GM10248 (cell line): Measurements from ENCODE around the gene ZBTB38.

Experiments
- CTCF ChIA-PET: fragments of 300-600 bp; sonication (Branson Sonifier 250); formaldehyde crosslinking; extraction: SDS; loops from one replicate; lab custom pipeline; 2021; ENCODE audit warnings: antibody characterized with exemption; lab: Yijun Ruan, JAX
- POLR2A ChIA-PET: fragments of 350-650 bp; sonication (Branson Sonifier 250); formaldehyde crosslinking; extraction: SDS; loops from one replicate; lab custom pipeline; 2020; ENCODE audit warnings: antibody characterized with exemption; lab: Yijun Ruan, JAX
- DNase-seq: peaks from one replicate; pipeline ENCODE4 v3.0.0; 2012; ENCODE audit errors: extremely low spot score
- TF ChIP-seq, protein P1 (sequence below): IDR thresholded peaks from 2 replicates; pipeline ENCODE4 v1.5.1; 2012; ENCODE audit warnings: mild to moderate bottlenecking, low read depth; ENCODE audit errors: extremely low read depth, missing control alignments, control extremely low read depth

Gene ZBTB38

DNA sequence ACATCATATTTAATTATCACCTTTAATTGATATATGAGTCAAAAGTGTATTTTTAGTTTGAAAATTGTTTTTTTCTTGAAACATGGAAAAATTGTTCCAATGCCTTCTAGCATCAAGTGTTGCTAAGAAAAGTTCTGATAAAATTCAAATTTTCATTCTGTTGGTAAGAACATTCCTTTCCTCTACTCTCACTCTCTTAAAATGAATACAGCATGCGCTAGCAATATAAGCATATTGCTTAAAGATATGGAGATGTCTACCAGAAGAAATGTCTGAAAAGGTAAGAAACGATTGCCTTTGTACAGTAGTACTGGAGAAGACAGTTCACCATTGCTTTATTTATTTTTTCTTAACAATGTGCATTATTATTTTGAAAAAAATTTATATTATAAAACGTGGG lies 17.6 kb upstream of the ZBTB38 start:
- ChIA-PET POLR2A (no interaction called here), CTCF (interaction anchor here (2.4 to 3.7 kb wide), 2 partner anchors 11 to 39 kb away, joined by 9 to 27 read pairs; no protein-coding TSS in a partner anchor)
- TF ChIP-seq, protein P1, sequence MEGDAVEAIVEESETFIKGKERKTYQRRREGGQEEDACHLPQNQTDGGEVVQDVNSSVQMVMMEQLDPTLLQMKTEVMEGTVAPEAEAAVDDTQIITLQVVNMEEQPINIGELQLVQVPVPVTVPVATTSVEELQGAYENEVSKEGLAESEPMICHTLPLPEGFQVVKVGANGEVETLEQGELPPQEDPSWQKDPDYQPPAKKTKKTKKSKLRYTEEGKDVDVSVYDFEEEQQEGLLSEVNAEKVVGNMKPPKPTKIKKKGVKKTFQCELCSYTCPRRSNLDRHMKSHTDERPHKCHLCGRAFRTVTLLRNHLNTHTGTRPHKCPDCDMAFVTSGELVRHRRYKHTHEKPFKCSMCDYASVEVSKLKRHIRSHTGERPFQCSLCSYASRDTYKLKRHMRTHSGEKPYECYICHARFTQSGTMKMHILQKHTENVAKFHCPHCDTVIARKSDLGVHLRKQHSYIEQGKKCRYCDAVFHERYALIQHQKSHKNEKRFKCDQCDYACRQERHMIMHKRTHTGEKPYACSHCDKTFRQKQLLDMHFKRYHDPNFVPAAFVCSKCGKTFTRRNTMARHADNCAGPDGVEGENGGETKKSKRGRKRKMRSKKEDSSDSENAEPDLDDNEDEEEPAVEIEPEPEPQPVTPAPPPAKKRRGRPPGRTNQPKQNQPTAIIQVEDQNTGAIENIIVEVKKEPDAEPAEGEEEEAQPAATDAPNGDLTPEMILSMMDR: no peak
- no peak for DNase-seq

DNA sequence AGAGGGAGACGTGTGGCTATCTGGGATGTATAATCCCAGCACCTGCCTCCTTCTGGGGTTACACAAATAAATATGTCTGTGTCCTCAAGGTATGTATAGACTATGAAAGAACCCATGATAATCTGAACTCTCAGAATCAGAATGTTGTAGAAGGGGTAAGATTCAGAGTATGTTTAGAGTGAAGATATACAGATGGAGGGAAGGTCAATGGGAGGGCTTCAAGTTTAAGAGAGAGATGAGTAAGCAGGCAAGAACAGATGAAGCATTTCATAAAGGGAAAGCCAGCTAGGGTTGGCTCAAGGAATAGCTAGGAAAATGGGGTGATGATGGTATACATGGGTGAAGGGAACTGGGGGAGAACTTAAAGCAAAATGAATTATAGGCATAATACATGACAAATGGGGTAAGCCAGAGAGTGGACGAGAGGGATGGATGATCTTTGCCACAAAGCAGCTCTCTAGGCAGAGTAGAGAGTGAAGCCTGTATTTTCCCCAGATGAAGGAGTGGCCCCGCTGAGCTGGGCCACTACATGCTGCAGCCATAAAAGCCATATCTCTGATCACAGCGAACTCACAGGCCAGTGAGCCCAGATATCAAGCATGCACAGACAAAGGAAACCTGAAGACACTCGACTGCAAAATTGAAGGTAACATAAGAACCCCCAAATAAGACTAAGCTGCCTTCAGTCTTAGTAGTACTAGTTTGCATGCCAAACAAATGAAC lies 15.9 kb upstream of the ZBTB38 start:
- no peak for DNase-seq
- ChIA-PET CTCF (interaction anchor here (1.0 to 3.7 kb wide), 12 partner anchors 9 to 108 kb away, joined by 3 to 27 read pairs (median 5); partner anchors contain the start of gene ZBTB38), POLR2A (no interaction called here)
- TF ChIP-seq, protein P1: no peak

DNA sequence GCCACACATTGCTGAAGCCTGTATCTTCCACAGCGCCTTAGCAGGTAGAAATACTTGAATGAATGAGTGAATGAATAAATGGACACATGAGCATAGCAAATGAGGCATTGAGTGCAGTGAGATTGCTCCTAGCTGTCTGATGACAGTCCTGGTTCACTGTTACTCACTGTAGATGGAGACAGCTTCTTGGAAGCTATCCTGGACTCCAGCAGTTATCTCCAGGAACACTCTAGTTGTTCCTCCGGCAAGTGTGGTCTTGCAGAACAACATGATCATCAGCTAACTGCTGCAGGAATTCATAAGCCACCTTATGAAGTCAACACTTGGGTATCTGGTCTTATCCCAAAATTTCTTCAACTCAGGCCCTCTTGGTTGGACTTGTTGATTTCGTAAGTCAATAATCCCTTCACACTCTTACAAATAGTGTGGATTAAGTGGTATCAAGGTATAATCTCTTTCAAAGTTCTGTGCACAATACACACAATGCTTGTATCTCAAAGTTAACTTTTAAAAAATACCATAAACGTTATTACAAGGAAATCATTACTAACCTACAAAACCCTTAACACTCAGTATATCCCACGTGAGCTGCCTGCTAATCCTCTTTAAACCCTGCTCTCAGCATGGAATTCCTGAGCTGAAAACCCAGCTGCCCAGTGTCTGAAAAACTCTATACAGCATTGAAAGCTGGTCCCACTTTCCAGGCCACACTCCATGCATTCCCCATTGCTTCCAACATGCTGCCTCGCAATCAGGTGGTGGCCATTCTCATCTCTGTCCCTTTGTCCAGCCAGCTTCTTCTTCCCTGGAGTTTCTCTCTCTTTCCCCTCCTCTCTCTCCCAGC lies 14.4 kb upstream of the ZBTB38 start:
- CTCF ChIA-PET: interaction anchor here (0.7 to 3.7 kb wide), 11 partner anchors 7 to 102 kb away, joined by 3 to 27 read pairs (median 5); no protein-coding TSS in a partner anchor
- DNase-seq: no peak
- POLR2A ChIA-PET: no interaction called here
- TF ChIP-seq, protein P1: no peak

DNA sequence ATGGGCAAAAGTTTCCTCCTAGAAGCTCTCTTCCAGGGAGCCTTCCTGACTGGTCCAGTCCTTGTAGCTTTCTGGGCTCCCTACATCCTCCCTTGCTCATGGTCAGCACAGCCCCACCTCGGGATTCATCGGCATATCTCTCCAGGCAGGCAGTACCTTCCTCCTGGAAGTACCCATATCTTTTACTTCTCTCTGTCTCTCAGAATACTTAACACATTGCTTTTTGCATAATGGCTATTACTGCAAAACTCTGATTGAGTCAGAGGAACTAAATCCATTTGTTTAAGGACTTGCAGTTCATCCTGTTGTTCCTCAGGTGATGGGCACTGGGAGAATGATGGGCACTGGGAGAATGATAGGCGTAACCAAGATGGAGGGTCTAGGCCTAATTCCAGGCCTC lies 13.8 kb upstream of the ZBTB38 start:
- POLR2A ChIA-PET: no interaction called here
- no peak for DNase-seq
- CTCF ChIA-PET: interaction anchor here (0.7 to 3.7 kb wide), 12 partner anchors 7 to 101 kb away, joined by 3 to 27 read pairs (median 4); no protein-coding TSS in a partner anchor
- TF ChIP-seq, protein P1: no peak

DNA sequence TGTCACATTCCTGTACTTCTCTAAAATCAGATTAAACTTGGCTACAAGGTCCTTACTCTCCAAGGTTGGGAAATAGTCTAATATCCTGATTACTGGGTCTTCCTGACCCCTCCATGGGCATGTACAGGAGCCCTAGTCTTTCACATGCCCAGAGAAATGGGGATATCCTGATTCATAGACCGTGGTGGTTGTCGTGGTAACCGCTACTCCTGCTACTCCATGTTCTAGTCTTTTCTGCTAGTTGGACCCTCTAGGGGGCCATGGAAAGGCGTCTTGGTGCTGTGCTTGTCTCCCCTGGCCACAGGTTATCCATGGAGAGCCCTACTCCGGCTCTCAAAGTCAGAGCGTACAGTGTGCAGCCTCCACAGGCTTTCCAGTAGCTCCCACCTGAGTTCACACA lies 13.1 kb upstream of the ZBTB38 start:
- TF ChIP-seq, protein P1: no peak
- ChIA-PET POLR2A (no interaction called here), CTCF (interaction anchor here (1.0 to 1.9 kb wide), 6 partner anchors 9 to 101 kb away, joined by 3 to 8 read pairs (median 3); no protein-coding TSS in a partner anchor)
- DNase-seq: no peak

DNA sequence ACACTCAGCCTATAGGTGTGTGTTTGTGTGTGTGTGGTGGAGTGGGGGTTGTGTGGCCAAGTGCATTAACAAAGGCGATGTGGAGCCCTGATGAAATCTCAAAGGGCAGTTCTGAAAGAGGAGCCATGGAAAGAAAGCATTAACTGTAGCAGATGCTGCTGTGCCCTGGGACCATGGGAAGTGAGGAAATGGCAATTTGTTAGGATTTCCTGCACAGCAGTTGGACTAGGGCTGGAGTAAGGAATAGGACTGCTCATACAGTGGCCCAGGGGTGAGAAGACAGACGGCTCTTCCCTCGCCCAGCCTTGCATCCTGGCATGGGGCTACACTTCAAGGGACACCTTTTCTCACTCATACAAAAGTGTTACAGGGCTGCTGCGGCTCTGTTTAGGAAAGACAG lies 12.3 kb upstream of the ZBTB38 start:
- POLR2A ChIA-PET: no interaction called here
- CTCF ChIA-PET: interaction anchor here (1.0 to 1.7 kb wide), 2 partner anchors 14 to 99 kb away, joined by 3 read pairs; no protein-coding TSS in a partner anchor
- TF ChIP-seq, protein P1: no peak
- DNase-seq: no peak
